Bone marrow (tissue), 2 donors: Measurements from ENCODE around the gene ANKS1B.

Source experiments
- DNase-seq, 2 donors: peaks; one replicate each; lab custom pipeline; 2025; lab: John Stamatoyannopoulos, UW

Gene ANKS1B

GRCh38 chr12:98725476-98726247, 1259.1 kb downstream of the ANKS1B start:
- DNase-seq: peak in 1 of 2 donors; percentile 2

DNA sequence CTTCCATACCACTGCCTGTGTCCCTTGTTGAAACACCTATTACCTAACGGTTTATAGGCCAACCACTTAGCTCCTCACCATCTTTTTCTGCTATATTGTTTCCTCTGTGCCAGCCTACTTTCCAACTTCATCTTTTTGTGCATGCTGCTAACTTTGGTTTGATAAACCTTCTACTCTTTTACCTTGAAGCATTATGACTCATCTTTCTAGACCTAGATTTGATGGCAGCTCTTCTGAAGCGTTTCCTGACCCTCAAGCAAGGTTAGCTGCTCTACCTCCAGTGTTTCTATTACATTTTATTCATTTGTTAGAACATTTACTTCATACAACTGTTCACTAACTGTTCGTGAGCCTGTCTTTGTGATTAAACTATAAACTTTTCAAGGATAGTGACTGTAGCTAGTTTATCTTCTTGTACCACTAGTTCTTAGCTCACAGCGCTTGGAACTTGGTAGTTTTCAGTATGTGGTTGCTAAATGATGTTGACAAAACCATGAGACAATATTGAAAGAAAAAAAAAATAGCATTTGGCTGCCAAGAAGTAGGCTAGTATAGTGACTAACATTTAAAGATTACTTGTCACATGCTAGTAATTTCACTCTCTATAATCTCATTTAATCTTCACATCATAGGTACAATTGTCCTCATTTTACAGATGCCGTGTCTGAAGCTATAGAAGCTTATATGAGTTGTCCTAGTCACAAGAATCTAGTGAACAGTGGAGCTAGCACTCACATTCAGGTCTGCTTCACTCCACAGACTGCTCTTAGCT, 1260.2 kb downstream of the ANKS1B start:
- no peak for DNase-seq

DNA sequence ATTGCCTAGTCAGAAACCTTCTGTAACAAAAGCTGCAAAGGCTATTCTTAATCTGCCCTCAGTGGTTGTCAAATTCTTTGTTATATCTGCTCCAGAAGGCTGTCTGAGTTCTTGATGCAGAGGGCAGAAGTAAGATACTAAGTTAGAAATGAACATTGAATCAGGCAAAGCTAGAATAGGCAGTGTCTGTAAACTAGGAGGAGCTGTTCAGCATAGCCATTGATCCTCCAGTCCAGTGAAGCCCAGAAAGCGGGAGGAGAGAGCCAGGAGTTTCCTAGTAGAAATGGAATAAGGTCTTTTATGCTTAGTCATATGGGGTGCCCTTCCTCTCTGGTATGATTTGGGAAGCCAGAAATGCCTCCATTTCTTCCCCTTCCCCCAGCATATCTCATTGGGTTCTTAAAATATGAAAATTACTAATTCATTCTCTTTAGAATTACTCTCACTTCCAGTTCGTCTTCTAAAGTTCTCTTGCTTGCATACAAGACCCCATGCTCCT, 1263.5 kb downstream of the ANKS1B start:
- no peak for DNase-seq

DNA sequence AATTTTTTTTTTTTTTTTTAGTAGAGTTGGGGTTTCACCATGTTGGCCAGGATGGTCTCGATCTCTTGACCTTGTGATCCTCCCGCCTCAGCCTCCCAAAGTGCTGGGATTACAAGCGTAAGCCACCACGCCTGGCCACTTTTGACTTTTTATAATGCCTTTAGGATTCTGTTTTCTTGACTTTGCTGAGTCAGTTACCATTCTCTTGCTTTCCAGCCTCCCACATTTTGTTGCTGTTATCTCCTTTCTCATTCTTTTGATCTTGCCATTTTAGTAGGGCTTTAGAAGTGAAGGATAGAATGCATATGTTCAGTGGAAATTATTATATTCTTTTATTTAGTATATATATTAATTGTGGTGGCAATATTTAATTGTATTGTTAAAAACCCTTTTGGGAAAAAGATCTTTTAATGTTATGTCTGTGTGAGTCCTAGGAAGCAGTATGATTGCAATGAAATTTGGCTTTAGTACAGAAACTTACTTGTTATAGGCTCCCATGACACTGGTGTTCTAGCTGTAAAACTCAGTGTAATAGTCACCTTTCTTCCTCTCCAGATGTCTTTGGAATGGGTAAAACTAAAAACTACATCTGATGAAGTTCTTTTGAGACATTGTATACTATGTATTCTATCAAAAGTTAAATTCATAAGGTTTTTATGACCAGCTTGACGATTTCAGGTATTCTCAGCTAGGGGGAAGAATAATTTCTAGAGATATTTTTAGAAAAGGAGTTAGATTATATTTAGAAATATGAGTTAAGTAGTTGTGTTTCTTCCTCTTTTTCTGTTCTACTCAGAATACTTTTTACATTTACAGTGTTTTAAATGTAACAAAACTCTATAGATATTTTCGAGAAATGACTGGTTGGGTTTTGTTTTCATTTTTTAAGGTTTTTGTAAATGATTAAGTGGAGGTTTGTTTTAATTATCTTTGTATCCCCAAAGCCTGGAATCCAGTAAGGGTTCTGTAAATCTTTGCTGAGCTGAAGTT, 1264.9 kb downstream of the ANKS1B start:
- peak in 1 of 2 donors; percentile 11 for DNase-seq

GRCh38 chr12:98714426-98714825, 1270.3 kb downstream of the ANKS1B start:
- no peak for DNase-seq

GRCh38 chr12:98709022-98709421, 1275.7 kb downstream of the ANKS1B start:
- DNase-seq: no peak

DNA sequence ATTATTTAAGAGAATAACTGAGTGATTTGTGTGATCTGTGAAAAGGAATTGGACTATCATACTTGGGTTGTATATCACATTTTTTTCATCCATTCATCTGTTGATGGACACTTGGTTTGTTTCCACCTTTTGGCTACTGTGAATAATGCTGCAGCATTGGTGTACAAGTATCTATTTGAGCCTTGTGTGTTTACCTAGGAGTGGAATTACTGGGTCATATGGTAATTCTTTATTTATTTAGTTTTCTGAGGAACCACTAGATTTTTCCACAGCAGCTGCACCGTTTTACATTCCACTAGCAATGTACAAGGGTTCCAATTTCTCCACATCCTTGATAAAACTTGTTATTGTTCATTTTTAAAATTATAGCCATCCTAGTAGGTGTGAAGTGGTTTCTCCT, 1283.6 kb downstream of the ANKS1B start:
- DNase-seq: no peak

GRCh38 chr12:98699586-98699985, 1285.2 kb downstream of the ANKS1B start:
- no peak for DNase-seq

GRCh38 chr12:98698603-98699463, 1285.9 kb downstream of the ANKS1B start:
- peak in 1 of 2 donors; percentile 64 for DNase-seq

DNA sequence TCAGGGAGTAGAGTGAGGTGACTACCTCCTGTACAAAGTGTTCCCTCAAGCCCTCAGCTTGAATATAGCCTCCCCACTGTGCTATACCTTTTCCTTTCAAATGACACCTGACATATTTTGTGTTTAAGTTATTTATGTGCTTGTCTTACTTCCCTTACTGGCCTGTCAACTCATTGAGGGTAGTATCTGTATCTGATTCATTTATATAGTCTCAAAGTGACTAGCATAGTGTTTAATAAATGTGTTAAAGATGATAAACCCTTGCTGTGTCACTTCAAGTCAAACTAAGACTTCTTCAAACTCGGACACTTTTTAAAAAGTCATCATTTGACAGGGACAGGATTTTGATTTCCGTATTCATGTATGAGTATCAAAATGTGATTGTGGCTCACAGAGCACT, 1287.5 kb downstream of the ANKS1B start:
- DNase-seq: no peak

GRCh38 chr12:98696036-98696646, 1288.6 kb downstream of the ANKS1B start:
- DNase-seq: no peak

GRCh38 chr12:98691351-98691750, 1293.4 kb downstream of the ANKS1B start:
- DNase-seq: no peak

GRCh38 chr12:98686603-98687002, 1298.1 kb downstream of the ANKS1B start:
- DNase-seq: no peak
